Activated T-helper 1 cell treated with anti-CD3 and anti-CD28 coated beads, Interleukin-2, amount 50 U/mL, for 16 hours (primary cell): Measurements from ENCODE around the gene ANO7.
A peak's percentile ranks its signal among the peaks of the same experiment; 100 is the strongest.

ENCODE experiments used
- DNase-seq, 2 donors: peaks; one replicate each; pipeline ENCODE4 v3.0.0-alpha.2; 2020; ENCODE audit warnings: low read depth in 1 of 2, low spot score in 1 of 2

Gene ANO7

DNA sequence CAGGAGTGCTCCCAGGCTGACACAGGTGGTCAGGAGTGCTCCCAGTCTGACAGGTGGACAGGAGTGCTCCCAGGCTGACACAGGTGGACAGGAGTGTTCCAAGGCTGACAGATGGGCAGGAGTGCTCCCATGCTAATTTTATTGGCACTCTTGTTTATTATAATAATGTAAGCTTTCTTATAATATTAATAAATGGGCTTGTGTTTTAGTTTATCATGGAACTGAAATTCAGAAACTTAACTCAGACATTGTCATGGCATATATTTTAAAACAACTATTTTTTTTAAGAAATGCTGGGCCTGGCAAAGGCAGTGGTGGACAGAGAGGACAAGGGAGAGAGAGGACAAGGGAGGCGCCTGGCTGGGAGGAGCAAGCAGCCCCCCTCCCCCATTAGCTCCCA lies 18.7 kb downstream of the ANO7 start:
- no peak for DNase-seq

DNA sequence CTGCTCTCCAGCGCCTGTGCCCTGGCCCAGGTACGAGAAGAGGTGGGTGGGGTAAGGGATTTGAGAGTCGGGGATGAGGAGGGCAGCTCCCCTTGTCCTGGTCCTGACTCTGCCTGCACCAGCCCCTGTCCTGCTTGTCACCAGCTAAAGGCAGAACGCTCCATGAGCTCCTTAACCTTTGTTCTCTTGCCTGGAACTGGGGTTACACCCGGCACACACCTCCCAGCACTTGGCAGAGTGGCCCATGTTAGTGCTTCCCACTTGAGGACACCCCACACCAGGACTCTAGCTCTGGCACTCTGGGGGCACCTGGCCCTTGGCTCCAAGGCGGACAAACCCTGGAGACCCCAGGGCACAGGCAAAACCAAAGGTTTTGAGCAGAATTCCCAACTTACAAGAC lies 19.2 kb downstream of the ANO7 start:
- DNase-seq = no peak

DNA sequence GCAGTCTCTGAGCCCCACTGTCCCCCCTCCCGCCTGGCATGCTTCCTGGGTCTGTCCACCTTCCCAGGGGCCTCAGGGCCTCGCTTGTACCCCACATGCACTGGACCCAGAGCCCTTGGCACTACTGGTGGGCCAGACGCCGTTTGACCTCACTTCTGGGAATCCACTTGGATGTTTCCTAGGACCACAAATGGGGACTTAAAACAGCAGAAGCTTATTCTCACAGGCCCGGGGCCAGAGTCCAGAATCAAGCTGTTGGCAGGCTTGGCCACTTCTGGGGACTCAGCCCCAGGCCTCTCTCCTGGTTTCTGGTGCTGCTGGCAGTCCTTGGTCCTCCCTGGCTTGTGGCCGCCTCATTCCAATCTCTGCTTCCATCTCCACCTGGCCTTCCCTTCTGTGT lies 19.6 kb downstream of the ANO7 start:
- no peak for DNase-seq

DNA sequence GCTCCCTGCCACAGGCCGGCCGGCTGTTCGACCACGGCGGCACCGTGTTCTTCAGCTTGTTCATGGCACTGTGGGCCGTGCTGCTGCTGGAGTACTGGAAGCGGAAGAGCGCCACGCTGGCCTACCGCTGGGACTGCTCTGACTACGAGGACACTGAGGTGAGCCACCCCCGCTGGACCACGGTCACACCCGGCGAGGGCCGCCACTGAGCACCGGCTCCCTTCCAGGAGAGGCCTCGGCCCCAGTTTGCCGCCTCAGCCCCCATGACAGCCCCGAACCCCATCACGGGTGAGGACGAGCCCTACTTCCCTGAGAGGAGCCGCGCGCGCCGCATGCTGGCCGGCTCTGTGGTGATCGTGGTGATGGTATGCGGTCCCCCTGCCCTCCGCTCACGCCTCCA lies 20.8 kb downstream of the ANO7 start:
- no peak for DNase-seq

DNA sequence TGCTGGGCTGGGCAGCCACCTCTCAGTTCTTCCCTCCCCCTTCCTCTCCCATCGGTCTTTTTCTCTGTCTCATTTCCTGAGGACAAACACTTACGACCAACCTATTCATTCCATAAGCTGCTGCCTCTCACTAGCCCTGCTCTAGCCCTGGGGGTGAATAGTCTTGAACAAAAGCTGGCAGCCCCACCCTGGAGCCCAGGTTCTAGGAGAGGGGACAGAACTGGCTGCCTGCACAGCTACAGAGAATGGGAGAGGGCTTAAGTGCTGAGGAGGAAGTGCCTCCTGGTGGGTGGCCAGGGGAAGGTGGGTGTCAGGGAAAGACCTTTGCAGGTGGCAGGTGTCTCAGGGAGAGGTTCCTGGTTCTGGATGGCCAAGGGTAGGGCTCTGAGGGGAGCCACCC lies 22.8 kb downstream of the ANO7 start:
- DNase-seq = no peak

DNA sequence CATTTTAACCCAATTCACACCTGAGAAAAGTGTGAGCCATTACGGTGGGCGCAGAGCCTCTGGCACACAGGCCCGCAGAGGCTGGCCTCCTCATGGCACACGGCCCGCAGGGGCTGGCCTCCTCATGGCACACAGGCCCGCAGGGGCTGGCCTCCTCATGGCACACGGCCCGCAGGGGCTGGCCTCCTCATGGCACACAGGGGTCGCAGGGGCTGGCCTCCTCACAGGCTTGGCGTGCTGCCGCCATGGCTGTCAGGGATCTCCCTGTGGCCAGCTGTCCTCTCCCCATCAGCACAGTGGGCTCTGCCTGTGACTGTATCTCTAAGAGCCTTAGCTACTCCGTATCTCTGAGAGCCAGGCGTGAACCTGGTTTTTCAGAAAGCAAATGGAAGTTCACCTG lies 24.6 kb downstream of the ANO7 start:
- DNase-seq = no peak

DNA sequence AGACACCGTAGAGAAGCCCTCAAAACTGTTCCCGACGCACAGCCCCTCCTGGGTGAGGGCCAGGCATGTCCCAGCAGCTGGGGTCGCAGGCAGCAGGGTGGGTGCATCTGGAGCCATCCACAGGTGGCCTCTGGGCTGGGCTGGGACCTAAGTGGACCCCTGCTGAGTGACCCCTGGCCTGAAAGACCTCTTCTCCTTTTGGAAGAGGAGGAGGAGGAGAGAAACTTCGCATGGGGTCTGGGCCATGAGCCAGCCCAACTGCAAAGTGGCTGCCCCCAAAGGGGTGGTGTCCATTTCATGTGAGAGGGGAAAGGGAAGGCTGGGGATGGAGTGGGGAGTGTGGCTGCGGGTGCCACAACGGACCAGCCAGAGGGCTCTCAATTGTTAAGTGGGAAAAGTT lies 25.1 kb downstream of the ANO7 start:
- DNase-seq = no peak

DNA sequence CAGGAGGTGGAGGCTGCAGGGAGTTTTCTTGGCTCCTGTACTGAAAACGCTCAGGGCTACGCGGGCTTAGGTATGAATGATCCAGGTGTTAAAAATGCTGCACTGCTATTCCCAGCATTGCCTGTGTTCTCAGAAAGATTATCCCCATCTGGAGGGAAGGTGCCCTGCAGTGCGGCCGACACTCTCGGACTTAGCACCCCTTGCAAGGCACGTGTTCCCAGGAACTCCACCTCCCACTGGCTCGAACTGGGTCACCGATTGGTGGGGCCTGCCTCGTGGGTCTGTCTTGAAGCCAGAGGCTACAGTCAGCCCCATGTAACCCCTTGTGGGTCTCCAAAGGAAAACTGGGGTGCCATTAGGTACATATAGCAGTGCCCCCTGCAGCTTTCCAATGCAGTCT lies 25.7 kb downstream of the ANO7 start:
- no peak for DNase-seq

DNA sequence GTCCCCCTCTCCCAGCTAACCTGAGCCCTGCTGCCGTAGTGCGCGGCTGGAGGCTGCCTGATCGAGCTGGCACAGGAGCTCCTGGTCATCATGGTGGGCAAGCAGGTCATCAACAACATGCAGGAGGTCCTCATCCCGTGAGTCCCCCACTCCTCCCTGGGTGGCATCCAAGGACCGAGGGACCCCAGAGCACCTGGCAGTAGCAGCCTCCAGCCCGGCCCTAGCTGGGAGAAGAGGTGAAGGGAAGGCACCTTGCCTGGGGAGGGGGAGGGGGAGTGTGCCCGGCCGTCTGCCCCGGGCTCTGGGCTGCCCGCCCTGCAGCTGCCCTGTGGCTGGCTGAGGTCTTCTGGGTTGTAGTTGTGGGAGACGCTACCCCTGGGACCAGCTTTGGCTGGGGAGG lies 26.3 kb downstream of the ANO7 start:
- no peak for DNase-seq

DNA sequence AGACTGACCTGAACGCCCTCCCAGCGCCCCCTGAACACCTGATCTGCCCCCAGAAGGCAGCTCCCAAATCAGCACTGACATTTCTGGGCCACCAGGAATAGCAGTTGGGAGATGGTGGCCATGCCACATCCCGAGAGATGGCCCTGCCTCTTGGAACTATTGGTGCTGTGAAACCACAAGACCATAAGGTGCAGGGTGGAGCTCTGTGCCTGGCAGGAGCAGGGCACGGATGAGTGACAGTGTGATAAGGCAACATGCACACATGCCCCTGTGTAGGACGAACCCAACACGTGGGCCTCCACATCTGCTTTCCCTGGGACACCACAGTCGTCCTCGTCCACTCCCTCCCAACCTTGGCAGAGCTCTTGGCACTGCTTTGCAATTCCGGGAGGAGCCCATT lies 26.9 kb downstream of the ANO7 start:
- no peak for DNase-seq

DNA sequence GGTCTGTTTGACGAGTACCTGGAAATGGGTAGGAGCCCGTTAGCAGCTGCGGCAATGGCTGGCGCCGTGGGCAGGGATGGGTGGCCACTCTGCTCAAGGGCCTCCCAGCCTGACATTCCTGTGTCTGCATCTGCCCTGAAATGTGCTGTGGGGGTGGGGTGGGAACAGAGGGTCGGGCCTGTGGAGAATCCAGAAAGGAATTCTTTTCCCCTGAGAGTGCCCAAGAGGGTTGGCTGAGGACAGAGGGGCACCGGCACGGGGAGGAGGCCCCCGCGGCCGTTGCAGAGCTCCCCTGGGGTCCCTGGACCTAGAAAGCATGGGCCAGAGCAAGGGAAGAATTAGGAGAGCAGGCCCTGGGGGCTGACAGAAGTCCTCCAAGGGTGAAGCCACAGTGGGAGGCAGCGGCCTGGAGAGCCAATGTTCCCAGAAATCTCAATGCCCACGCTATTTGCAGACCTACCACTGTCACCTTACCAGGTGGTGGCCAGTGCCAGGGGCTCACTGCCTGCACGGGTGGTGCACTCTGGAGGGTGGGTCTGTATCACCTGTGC lies 27.8 kb downstream of the ANO7 start:
- no peak for DNase-seq

DNA sequence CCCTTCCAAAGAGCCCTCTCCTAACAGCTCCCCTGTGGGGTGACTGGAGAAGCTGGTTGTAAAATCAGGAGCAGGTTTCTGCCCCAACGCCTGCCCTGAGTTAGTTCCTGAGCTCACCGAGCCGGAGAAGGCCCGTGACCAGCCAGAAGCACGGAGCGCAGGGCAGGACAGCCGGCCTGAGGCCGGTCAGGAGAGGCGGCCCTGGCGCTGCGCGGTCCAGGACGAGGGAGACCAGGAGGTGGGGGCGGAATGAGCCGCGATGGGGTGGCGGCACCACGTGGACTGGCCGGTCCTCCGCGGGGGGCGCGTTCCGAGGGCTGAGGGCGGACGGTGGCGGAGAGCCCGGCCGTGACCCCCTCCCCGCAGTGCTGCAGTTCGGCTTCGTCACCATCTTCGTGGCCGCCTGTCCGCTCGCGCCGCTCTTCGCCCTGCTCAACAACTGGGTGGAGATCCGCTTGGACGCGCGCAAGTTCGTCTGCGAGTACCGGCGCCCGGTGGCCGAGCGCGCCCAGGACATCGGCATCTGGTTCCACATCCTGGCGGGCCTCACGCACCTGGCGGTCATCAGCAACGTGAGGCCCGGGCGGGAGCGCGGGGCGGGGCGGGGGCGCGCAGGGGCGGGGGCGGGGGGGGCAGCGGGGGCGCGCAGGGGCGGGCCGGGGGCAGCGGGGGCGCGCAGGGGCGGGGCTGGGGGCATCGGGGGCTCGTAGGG lies 29.0 kb downstream of the ANO7 start:
- peak in 1 of 2 donors; percentile 11 for DNase-seq

DNA sequence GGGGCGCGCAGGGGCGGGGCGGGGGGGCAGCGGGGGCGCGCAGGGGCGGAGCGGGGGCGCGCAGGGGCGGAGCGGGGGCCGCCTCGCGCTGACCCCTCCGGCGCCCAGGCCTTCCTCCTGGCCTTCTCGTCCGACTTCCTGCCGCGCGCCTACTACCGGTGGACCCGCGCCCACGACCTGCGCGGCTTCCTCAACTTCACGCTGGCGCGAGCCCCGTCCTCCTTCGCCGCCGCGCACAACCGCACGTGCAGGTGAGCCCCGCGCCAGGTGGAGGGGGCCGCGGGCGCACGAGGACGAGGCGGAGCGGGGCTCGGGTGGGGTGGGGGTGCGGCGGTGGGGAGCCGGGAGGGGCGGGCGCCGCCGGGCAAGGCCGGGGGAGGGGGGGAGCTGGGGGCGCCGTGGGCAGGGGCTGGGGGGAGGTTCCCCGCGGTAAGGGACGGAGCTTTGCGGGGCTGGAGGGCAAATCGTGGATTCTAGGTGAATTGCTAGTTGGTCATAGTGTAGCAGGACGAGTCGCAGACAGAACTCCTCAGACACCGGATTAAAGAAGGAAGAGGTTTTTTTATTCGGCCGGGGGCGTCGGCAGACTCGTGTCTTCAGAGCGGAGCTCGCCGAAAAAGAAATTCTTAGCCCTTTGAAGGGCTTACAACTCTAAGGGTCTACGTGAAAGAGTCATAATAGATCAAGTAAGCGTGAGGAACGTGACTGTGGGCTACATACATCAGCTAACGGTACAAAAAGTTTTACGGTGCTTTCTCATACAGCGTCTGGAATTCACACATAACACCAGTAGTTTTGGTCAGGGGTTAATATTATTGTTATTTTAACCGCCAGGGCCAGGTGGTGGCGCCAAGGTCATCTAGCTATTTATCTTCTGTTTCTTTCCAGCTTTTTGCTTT lies 29.9 kb downstream of the ANO7 start:
- peak in 1 of 2 donors; percentile 17 for DNase-seq

DNA sequence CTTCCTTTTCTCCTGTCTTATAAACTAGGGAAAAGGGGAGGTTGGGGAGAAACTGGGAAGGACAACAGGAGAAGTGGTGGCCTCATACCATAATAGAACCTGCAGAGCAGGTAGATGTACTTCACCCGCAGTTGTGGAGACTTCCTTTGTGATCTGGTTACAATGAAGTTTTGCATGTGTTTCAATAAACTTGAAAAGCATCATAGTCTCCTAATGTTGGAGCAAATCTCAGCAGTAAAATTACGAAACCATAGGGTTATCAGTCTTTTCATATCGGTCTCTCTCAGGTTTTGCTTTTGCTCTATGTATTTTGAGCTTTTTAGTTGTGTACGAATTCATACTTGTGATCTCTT lies 30.5 kb downstream of the ANO7 start:
- no peak for DNase-seq

DNA sequence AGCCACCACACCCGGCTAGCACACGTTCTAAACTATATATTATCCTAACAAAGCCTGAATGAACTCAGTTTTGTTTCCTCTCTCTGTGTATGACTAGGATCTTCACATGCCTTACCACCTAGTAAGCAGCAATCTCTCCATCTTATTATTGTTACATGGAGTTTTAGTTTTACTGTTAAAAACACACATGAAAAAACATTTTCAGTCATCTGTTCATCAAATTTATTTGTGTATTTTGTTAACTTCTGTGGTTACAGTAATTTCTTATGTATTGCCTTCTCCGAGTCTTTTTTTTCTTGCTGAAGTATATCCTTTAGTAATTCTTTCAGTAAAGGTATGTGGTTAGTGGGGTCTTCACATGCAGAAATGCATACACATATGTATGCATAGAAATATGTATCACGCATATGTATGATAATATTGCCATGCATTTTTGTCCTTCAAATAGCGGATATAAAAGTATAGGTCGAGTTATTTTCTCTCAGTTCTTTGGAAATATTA lies 31.4 kb downstream of the ANO7 start:
- no peak for DNase-seq

DNA sequence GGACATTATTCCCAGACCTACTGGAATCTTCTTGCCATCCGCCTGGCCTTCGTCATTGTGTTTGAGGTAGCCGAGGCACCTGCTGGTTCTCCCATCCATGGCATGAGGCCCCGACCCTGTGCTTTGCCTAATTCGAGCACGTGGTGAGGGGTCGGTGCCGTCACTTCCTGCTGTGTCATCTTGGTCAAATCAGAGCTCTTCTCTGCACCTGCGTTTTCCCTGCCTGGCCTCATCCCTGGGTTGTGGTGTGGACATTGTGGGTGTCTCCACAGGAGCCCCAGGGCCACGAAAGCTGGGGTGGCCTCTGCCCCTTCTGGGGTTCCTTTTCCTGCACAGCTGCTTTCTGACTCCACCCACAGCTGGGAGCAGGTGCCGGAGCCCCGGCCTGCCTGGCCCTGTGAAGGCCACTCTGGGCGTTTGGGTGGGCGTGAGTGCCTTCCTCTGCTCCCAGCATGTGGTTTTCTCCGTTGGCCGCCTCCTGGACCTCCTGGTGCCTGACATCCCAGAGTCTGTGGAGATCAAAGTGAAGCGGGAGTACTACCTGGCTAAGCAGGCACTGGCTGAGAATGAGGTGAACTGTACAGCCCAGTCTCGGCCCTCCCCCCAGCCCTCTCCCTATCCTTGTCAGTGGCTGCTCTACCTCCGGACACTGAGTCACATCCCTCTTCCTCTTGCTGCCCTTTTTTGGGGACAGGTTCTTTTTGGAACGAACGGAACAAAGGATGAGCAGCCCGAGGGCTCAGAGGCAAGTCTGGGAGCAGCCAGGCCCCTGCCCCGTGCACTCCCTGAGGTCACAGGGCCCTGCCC lies 34.9 kb downstream of the ANO7 start:
- no peak for DNase-seq

DNA sequence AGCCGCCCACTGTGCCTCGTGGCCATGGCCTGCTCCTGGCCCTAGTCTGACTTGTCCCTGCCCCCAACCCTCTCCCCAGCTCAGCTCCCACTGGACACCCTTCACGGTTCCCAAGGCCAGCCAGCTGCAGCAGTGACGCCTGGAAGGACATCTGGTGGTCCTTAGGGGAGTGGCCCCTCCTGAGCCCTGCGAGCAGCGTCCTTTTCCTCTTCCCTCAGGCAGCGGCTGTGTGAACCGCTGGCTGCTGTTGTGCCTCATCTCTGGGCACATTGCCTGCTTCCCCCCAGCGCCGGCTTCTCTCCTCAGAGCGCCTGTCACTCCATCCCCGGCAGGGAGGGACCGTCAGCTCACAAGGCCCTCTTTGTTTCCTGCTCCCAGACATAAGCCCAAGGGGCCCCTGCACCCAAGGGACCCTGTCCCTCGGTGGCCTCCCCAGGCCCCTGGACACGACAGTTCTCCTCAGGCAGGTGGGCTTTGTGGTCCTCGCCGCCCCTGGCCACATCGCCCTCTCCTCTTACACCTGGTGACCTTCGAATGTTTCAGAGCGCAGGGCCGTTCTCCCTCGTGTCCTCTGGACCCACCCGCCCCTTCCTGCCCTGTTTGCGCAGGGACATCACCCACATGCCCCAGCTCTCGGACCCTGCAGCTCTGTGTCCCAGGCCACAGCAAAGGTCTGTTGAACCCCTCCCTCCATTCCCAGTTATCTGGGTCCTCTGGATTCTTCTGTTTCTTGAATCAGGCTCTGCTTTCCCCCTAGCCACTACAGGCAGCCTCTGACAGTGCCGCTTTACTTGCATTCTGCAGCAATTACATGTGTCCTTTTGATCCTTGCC lies 35.8 kb downstream of the ANO7 start:
- no peak for DNase-seq

DNA sequence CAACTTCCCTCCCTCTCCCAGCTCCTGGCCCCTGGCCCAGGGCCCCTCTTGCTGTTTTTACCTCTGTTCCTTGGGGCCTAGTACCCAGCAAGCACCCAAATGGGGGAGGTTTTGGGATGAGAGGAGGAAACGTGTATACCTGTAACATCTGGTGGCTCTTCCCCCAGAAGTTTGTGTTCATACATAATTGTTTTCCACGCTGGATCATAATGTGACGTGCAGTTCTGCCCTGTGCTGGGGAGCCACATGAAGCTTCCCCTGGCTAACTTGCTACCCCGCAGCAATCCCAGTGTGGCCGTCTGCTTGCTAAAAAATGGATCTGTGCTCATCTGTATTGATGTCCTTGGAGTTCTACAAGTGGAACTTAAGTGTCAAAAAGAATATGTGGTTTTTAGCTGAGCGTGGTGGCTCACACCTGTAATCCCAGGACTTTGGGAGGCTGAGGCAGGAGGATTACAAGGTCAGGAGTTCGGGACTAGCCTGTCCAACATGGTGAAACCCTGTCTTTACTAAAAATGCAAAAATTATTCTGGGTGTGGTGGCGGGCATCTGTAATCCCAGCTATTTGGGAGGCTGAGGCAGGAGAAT lies 36.5 kb downstream of the ANO7 start:
- no peak for DNase-seq

DNA sequence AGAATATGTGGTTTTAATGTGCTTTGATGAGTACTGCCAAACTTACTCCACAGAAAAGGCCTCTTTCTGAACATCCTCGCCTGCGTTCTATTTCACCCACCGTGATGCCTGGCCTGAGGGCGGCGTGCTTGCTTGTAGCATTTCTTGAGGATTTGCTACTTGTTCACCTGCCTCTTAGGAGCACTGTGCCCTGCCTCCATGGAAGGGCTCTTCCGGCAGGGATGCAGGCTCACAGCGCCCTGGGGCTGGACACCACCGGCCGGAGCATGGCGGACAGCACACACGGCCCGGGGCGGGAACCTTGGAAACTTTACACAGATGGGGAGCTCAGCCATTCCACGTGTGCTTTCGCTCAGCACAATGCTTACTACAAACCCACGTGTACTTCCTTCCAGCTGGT lies 37.1 kb downstream of the ANO7 start:
- no peak for DNase-seq

DNA sequence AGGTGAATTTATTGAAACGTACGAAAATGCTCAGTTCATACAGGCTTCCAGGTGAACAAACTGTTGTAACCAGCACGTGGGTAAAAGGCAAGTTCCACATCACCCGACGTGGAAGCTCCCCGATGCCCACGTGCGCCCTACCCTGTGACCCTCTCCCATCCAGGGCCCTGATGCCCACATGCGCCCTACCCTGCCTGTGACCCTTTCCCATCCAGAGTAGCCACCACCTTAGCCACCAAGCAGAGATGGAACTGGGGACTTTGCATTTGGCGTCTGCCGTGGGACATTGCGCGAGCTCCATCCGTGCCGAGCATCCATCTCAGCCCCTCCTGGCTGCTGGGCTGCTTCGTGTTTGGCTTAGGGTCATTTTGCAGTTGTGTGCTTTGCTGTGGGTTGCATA lies 37.5 kb downstream of the ANO7 start:
- DNase-seq = no peak
